SKM-1 treated with dmso at 0.1 percent for 144 hours (cell line): Measurements from ENCODE around the gene ST3GAL2.

ENCODE experiments used
- DNase-seq: peaks from one replicate; lab custom pipeline; 2025; ENCODE audit not compliant: unreplicated experiment; lab: John Stamatoyannopoulos, UW

The ST3GAL2 gene

GRCh38 chr16:70438969-70439862, at the start of gene ST3GAL2:
TSS of gene ST3GAL2 (minus strand) at chr16:70439100. CDS start at chr16:70398530, 40,570 bp downstream.
- peak; percentile 87 for DNase-seq

DNA sequence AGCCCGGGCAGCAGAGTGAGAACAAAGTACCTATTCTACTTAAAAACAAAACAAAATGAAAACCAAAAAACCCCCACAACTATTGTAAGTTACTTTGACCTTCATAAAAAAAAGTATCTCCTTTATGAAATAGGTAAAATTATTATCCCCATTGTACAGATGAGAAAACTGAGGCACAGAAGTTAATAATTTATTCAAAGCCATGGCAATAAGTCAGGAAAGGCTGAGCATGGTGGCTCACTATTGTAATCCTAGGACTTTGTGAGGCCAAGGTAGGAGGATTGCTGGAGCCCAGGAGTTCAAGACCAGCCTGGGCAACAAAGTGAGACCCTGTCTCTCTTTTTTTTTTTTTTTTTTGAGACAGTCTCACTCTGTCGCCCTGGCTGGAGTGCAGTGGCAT, 46.0 kb upstream of the ST3GAL2 start:
- DNase-seq = no peak

GRCh38 chr16:70483426-70483825, 44.5 kb upstream of the ST3GAL2 start:
- DNase-seq = no peak

DNA sequence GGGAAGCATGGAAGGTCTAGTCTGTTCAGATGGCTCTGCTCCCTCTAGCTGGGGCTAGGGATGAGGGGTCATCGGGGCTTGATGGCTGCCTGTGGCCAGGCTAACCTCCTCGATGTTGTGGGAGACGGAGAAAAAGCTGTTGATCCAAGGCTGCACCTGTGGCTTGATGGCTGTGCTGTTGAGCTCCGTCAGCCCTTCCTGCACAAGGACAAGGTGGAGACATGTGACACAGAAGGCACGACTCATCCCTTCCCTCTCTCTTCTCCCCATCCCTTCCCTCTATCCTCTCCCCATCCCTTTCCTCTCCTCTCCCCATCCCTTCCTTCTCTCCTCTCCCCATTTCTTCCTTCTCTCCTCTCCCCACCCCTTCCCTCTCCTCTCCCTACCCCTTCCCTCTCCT, 43.7 kb upstream of the ST3GAL2 start:
- no peak for DNase-seq

- no peak for DNase-seq
Observed at GRCh38 chr16:70481929-70482536, 43.1 kb upstream of the ST3GAL2 start.

DNA sequence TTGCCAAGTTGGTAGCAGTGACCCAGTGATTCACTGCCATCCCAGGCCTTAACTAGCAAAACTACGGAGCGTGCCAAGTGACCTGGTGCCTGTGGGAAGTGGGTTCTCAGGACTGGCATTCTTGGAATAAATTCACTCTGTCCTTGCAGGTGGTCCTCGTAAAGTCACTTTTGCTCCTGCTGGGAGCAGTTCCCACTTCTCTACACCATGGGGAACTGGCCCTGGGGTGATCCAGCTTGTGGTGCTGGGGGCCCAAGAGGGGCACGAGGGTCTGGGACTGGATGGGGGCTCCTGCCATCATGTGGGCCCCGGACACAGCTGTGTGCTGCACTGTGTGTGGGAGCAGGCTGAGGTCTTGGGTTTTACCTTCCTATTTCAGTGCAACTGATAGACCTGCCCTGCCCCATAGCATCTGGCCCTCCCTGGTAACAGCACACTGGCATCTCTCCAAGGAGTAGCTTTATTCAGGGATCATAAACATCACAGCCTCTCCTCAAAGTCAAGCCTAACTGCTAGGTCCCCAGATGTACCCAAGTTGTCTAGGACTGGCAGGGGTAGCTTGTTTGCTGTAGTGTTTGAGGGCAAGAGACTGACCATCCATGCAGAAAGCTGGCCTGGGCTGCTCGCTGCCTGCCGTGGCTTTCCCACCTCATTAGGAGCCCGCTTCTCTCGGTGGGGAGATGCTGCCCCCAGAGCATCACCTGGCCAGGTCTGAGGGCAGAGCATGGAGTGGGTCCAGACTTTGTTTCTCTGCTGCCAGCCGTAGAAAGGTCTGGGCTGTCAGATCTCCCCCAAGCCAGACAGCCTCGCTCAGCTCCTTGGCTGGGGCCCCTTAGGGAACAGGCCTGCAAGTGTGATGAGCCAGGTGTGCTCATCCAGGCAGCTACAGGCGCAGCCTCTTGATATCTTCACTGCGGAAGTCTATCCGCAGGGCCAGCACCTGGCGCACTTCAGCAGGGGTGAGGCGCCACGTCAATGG, 41.5 kb upstream of the ST3GAL2 start:
- DNase-seq = no peak

DNA sequence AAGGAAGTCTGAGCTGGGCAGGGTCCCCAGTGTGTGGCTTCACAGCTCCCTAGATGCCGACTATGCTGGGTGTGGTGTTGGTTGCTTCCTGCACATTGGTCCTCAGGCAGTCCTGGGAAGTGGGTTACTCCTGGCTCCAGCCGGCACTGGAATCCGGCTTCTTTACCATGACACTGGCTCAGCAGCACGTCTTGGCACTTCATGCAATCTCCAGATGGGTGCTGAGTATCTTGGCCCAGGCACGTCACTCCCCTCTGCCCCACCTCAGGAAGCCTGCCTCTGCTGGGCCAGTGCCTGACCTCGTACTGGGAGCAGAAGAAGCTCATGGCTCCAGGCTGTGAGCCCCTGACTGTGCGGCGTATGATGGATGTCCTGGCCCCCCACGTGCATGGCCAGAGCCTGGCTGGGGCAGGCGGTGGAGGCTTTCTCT, 40.0 kb upstream of the ST3GAL2 start:
- DNase-seq = no peak

DNA sequence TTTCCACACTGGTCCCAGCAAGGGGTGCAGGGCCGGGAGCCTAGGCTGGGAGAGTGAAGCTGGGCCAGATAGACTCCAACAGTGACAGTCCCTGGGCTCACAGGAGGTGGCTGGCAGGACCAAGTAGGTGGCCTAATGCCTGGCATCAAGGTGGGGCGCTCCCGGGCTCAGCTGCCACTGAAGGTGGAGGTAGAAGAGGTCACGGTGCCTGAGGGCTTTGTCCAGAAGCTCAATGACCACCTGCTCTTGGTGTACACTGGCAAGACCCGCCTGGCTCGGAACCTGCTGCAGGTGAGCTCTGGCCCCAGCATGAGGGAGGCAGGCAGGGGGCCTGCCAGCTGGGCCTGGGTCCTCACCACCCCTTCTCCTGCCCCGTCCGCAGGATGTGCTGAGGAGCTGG, 39.3 kb upstream of the ST3GAL2 start:
- DNase-seq = no peak

DNA sequence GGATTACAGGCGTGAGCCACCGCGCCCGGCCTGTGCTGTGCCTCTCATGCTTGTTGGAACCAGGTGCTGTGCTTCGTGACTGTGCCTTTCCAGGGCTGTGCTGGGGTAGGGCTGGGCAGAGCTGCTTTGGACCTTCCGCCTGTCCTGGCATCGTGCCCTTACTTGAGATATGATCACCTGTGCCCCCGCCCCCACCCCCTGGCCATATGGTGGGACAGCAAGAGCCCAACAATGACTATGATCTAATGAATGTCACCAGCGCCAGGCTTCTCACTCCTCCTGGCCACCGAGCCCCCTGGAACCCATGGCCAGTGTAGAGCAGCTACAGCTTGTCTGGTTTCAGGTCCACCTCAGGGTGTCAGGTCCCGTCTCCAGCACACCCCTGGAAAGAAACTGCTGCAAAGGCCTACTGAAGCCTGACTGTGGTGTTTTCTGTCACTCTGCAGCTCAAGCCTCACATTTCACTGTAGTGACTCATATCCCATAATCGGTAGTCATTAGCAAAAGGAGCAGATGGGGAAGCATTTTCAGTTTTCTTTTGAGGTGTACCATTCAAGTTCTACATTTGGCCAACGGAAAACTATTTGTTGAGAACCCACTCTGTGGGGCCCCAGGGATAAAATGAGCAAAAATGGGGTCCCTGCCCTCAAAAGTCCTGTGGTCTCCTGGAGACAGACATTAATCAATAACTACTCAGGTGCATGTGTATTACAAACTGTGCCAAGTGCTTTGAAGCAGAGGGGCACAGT, 37.5 kb upstream of the ST3GAL2 start:
- DNase-seq = no peak

GRCh38 chr16:70475054-70475871, 36.4 kb upstream of the ST3GAL2 start:
- no peak for DNase-seq

DNA sequence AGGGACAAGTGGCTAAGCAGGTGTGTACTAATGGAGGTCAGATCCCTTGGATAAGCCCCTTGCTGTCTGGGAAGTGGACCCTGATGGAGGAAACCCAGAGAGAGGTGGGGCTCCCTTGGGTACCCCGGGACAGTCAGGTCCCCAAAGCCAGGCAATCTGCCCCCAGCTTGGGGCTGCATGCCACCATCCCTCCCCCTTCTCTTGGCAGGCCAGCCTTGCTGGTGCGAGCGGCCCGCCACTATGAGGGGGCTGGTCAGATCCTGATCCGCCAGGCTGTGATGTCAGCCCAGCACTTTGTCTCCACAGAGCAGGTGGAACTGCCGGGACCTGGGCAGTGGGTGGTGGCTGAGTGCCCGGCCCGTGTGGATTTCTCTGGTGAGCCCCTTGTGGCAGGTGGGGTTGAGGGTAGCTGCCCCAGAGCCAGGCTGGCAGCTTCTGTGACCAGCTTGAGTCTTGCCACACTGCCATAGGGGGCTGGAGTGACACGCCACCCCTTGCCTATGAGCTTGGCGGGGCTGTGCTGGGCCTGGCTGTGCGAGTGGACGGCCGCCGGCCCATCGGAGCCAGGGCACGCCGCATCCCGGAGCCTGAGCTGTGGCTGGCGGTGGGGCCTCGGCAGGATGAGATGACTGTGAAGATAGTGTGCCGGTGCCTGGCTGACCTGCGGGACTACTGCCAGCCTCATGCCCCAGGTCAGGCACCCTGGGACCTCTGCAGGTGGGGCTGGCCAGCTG, 35.6 kb upstream of the ST3GAL2 start:
- DNase-seq = no peak

DNA sequence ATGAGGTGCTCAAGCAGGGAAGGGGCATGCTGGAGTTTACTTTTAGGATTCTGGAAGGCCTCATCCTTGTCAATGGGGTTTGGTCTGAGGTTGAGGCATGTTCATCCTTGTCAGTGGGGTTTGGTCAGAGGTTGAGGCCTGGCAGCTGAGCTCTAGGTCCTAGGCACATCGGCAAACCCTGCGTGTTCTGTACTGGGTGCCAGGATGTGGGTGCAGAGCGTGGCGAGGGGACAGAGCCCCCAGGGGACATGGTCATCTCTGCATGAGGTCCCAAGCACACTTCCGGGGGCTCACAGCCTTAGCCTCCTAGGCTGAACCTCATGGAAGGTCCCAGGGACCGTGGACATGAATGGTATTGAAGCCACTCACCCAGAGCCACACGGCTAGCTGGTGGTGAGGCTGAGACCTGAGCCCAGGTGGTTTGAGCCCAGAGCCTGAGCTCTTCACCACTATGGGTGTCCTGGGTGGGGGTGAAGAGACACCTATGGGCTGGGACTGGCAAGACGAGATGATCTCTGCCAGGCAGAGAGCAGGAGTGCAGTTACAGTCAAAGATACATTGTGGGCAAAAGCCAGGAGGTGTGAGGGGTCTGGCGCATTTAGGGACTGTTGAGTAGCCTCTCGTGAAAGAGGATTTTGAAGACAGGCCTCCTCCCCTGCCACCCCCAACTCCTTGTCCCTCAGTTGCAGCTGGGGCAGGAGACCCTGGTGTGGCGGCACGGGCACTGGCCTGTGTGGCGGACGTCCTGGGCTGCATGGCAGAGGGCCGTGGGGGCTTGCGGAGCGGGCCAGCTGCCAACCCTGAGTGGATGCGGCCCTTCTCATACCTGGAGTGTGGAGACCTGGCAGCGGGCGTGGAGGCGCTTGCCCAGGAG, 34.8 kb upstream of the ST3GAL2 start:
- no peak for DNase-seq

- DNase-seq = no peak
Observed at GRCh38 chr16:70472786-70473433, 34.0 kb upstream of the ST3GAL2 start.

DNA sequence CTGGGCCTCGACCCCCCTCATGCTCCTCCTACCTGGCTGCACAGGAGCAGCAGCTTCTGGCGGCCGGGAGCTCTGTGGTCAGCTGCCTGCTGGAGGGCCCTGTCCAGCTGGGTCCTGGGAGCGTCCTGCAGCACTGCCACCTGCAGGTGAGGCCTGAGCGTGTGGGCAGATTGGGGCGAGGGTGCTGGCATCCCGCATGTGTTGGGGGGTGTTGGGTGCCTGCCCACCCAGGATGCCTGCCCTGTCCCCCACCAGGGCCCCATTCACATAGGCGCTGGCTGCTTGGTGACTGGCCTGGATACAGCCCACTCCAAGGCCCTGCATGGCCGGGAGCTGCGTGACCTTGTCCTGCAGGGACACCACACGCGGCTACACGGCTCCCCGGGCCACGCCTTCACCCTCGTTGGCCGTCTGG, 32.0 kb upstream of the ST3GAL2 start:
- DNase-seq = no peak

DNA sequence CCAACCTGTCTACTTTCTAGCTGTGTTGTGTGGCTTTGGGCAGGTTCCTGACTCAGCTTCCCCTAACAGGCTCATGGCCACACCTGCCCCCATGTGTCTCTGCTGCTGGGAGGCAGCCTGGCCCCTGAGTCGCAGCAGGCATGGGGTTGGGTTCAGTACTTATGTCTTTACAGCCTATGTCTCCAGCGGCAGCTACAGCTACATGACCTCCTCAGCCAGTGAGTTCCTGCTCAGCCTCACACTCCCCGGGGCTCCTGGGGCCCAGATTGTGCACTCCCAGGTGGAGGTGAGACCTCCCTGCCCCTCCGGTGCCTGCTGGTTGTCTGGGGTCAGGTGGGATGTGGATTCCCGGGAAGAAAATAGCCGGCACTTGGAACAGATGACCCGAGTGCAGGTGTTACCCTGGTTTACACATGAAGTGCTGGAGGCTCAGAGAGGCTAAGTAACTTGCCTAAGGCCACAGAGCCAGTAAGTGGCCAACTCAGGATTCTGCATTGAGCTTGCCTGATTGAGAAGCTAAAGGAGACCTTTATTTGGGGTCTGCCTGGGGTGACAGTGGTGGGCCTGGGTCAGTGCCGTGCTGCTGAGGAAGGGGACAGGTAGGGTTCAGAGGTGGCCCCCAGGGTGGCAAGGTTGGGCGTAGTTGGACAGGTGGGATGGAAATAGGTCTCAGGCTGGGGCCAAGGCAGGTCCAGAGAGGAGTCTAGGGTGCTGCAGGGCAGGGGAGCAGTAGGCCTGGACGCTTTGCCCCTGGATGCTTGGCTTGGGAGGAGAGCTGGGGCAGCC, 31.4 kb upstream of the ST3GAL2 start:
- DNase-seq = no peak

DNA sequence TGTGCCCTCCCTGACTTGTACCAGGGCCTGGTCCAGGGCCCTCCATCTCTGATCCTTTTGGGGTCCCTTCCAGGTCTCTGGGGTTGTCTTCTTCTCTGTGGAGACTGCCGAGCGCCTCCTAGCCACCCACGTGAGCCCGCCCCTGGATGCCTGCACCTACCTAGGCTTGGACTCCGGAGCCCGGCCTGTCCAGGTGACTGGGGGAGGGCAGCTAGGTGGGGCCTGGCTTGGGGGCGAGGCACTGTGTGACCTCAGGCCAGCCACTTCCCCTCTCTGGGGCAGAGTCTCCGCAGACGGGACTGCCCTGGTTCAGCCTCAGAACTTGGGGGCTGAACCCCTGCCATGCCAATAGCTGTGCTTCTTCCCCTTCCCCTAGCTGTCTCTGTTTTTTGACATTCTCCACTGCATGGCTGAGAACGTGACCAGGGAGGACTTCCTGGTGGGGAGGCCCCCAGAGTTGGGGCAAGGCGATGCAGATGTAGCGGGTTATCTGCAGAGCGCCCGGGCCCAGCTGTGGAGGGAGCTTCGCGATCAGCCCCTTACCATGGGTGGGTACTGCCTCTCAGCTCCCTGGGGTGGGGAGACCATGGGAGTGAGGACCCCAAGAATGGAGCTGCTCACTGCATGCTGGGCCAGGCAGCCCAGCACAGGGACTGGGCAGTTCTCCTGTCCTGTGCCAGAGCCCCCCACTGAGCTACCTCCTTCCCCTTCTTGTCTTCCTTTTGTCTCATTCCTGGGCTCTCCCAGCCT, 30.1 kb upstream of the ST3GAL2 start:
- no peak for DNase-seq
